H1 (cell line): ENCODE measurements around the gene KHDC1L. TPM values are rescaled to one million over a fixed set of nuclear protein-coding genes. Genes with fewer than 3 reads are reported as not detected.

ENCODE experiments used
- CEBPB ChIP-seq: IDR thresholded peaks from 2 replicates; pipeline ENCODE4 v1.6.1; 2012; ENCODE audit warnings: low read depth, low read length
- CHD7 ChIP-seq: fragments of 300-600 bp; sonication (generic); IDR thresholded peaks from 2 replicates; pipeline ENCODE4 v1.7.1; 2012; ENCODE audit warnings: low read length, moderate library complexity, mild to moderate bottlenecking, inconsistent platforms; ENCODE audit not compliant: insufficient replicate concordance
- CTBP2 ChIP-seq: IDR thresholded peaks from 2 replicates; pipeline ENCODE4 v1.7.0; 2011; ENCODE audit warnings: borderline replicate concordance, mild to moderate bottlenecking, moderate library complexity, mixed read lengths, low read length; ENCODE audit not compliant: insufficient read depth, insufficient read length
- MAFK ChIP-seq: IDR thresholded peaks from 2 replicates; pipeline ENCODE4 v1.6.1; 2012; ENCODE audit warnings: low read depth, mild to moderate bottlenecking, improper control_type of control experiment, low read length
- MAX ChIP-seq: IDR thresholded peaks from 2 replicates; pipeline ENCODE4 v1.6.1; 2012; ENCODE audit warnings: inconsistent platforms
- RAD21 ChIP-seq, 2 experiments: IDR thresholded peaks in 1 of 2; conservative IDR thresholded peaks in 1 of 2; 2 replicates each; pipeline ENCODE4 v1.6.1; 2011; ENCODE audit warnings: low read depth in 2 of 2, low read length in 2 of 2, improper control_type of control experiment in 1 of 2, inconsistent platforms in 1 of 2, mild to moderate bottlenecking in 1 of 2, moderate library complexity in 1 of 2
- SAP30 ChIP-seq: fragments of 300-600 bp; sonication (generic); IDR thresholded peaks from 2 replicates; pipeline ENCODE4 v1.7.1; 2012; ENCODE audit warnings: low read length, moderate library complexity, mild to moderate bottlenecking, inconsistent platforms; ENCODE audit not compliant: insufficient read depth, insufficient replicate concordance
- SIN3A ChIP-seq, 2 experiments: IDR thresholded peaks in 1 of 2; conservative IDR thresholded peaks in 1 of 2; 2 replicates each; pipeline ENCODE4 v1.6.1; 2011 to 2012; ENCODE audit warnings: low read length in 2 of 2, improper control_type of control experiment in 1 of 2, low read depth in 1 of 2, mild to moderate bottlenecking in 1 of 2
- polyA plus RNA-seq, 7 experiments: library from polyadenylated mRNA; depleted of rRNA in 3 of 7; stranded (reverse) in 5 of 7; unstranded in 2 of 7; fragments of >200 nt in 5 of 7; fragments of 200-250 nt in 2 of 7; gene quantifications; 1 replicate in 5 of 7; 2 replicates in 1 of 7; 4 replicates in 1 of 7; pipeline versions ENCODE4 v1.2.1 to v1.2.3, GENCODE V29; 2011 to 2013; ENCODE audit warnings: missing spikeins in 2 of 7, mixed read lengths in 2 of 7
- total RNA-seq: library from RNA; stranded (reverse); fragmentation: NEBNext Ultra II Directional; extraction: Animal tissue kit (Norgen Biotek cat#: 25700); gene quantifications from 2 replicates; pipeline ENCODE4 v1.2.1, GENCODE V29; 2021

KHDC1L gene
- total and polyA plus RNA-seq, 2 of the 8 experiments (the other 6 are each of a cell fraction or from before 2014, with no cell fraction given): 0.14 TPM; not detected in 1

GRCh38 chr6:73262671-73263569 is 37.6 kb upstream of the KHDC1L start, which contains the start of gene KHDC1 (continued):
- no peak for TF ChIP-seq CHD7
- peak; percentile 5 to 16; a peak in 1 of 4 replicates for TF ChIP-seq RAD21 (IDR thresholded peaks at IDR 0.05 in 1 of 2, conservative IDR thresholded peaks at IDR 0.05 in 1 of 2; ENCODE audit: low read depth in 2 of 2, low read length in 2 of 2)
- no peak for TF ChIP-seq SIN3A (conservative IDR thresholded peaks at IDR 0.05 in 1 of 2, IDR thresholded peaks at IDR 0.05 in 1 of 2; ENCODE audit: low read depth in 1 of 2, low read length in 2 of 2)
- no peak for TF ChIP-seq MAFK
- no peak for TF ChIP-seq SAP30
- TF ChIP-seq CTBP2: no peak
- TF ChIP-seq CEBPB: no peak
- TF ChIP-seq MAX: peak; percentile 93
